Caco-2 (cell line): ENCODE results near the gene UBAP2. TPM values are rescaled to one million over a fixed set of nuclear protein-coding genes. Genes with fewer than 3 reads are reported as not detected.

ENCODE experiments used
- BruUV-seq: library from RNA; stranded (reverse); fragments of 400-500 nt; replicated peaks from 2 replicates; lab custom pipeline; 2021; lab: Mats Ljungman, UMichigan
- CTCF ChIA-PET: fragments of 300-600 bp; sonication (Branson Sonifier 250); formaldehyde crosslinking; loops from one replicate; lab custom pipeline; 2022; ENCODE audit warnings: antibody characterized with exemption; lab: Charles Lee
- POLR2A ChIA-PET: fragments of 300-600 bp; sonication (Branson Sonifier 250); formaldehyde crosslinking; loops from one replicate; lab custom pipeline; 2022; ENCODE audit warnings: antibody characterized with exemption; lab: Charles Lee
- DNase-seq, 2 experiments: peaks; one replicate each; pipeline versions ENCODE4 v3.0.0 to v3.0.0-alpha.2; 2020 to 2022
- H3K27me3 ChIP-seq: replicated peaks from 2 replicates; pipeline ENCODE4 v1.6.0; 2011; ENCODE audit warnings: low read length; ENCODE audit not compliant: control insufficient read depth, insufficient read depth
- H3K36me3 ChIP-seq: 2 replicates; pipeline ENCODE4 v1.5.1; 2011; ENCODE audit warnings: low read length; ENCODE audit not compliant: control insufficient read depth, insufficient read depth
- H3K4me1 ChIP-seq: fragments of 250-450 bp; sonication (Bioruptor Pico); 2 replicates; pipeline ENCODE4 v1.5.1; 2020; ENCODE audit warnings: mild to moderate bottlenecking
- H3K4me3 ChIP-seq: 2 replicates; pipeline ENCODE4 v1.5.1; 2011; ENCODE audit warnings: low read depth, mild to moderate bottlenecking, control low read depth, low read length
- H3K9me3 ChIP-seq: fragments of 250-450 bp; sonication (Bioruptor Pico); 2 replicates; pipeline ENCODE4 v1.5.1; 2020; ENCODE audit warnings: mild to moderate bottlenecking, moderate library complexity
- H3K27ac Mint-ChIP-seq: one replicate; pipeline ENCODE4 v1.8.0; 2022; ENCODE audit warnings: mixed read lengths; ENCODE audit not compliant: unreplicated experiment
- H3K27me3 Mint-ChIP-seq: one replicate; pipeline ENCODE4 v1.8.0; 2022; ENCODE audit warnings: mixed read lengths; ENCODE audit not compliant: insufficient read depth, unreplicated experiment
- H3K36me3 Mint-ChIP-seq: one replicate; pipeline ENCODE4 v1.8.0; 2022; ENCODE audit warnings: mild to moderate bottlenecking, mixed read lengths; ENCODE audit not compliant: insufficient read depth, unreplicated experiment
- H3K4me1 Mint-ChIP-seq: one replicate; pipeline ENCODE4 v1.8.0; 2022; ENCODE audit warnings: low read depth, mixed read lengths; ENCODE audit not compliant: unreplicated experiment
- H3K4me3 Mint-ChIP-seq: one replicate; pipeline ENCODE4 v1.8.0; 2022; ENCODE audit warnings: mild to moderate bottlenecking, moderate library complexity, mixed read lengths; ENCODE audit not compliant: unreplicated experiment
- H3K9me3 Mint-ChIP-seq: one replicate; pipeline ENCODE4 v1.8.0; 2022; ENCODE audit warnings: mixed read lengths; ENCODE audit not compliant: unreplicated experiment
- CTCF ChIP-seq, 2 experiments: fragments of 200-600 bp in 1 of 2; IDR thresholded peaks; 1 replicate in 1 of 2; 2 replicates in 1 of 2; pipeline versions ENCODE4 v1.5.1 to v1.8.0; 2011 to 2022; ENCODE audit warnings: antibody characterized with exemption in 1 of 2, control low read depth in 1 of 2, inconsistent platforms in 1 of 2, low read depth in 1 of 2, low read length in 1 of 2, mild to moderate bottlenecking in 1 of 2, moderate library complexity in 1 of 2; ENCODE audit not compliant: insufficient read depth in 1 of 2, severe bottlenecking in 1 of 2, unreplicated experiment in 1 of 2
- intact Hi-C: fragments of 100-400 bp; cut with micrococcal nuclease; formaldehyde crosslinking; loops from one replicate; pipeline ENCODE4 v1.10.0; 2022; ENCODE audit not compliant: unreplicated experiment
- total RNA-seq: library from RNA; stranded (reverse); gene quantifications from 2 replicates; pipeline ENCODE4 v1.2.3, GENCODE V29; 2022

Gene UBAP2
- total RNA-seq, 1 experiment from 2014 or later: 87.5 TPM

- intact Hi-C loops: no loop called here
- no peak for DNase-seq
- Histone ChIP-seq H3K27me3 (no peaks in the 10 kb centered on the region), H3K4me3 (no peak overlapping the region), H3K4me1 (no peaks in the 10 kb centered on the region), H3K9me3 (no peaks in the 10 kb centered on the region), H3K36me3 (no peaks in the 10 kb centered on the region)
- ChIA-PET POLR2A (no interaction called here), CTCF (no interaction called here)
- Mint-ChIP-seq H3K9me3 (no peaks in the 10 kb centered on the region), H3K36me3 (peaks cover 57% of the 10 kb centered on the region), H3K4me3 (no peak overlapping the region), H3K4me1 (no peaks in the 10 kb centered on the region), H3K27ac (no peak overlapping the region), H3K27me3 (no peaks in the 10 kb centered on the region)
- no peak for TF ChIP-seq CTCF (IDR thresholded peaks at IDR 0.05; ENCODE audit: insufficient read depth in 1 of 2, low read depth in 1 of 2, low read length in 1 of 2, severe bottlenecking in 1 of 2, unreplicated experiment in 1 of 2)
- no TSS peak for BruUV-seq
These were observed 145.4 kb downstream of the UBAP2 start for GRCh38 chr9:33903157-33903780.

- intact Hi-C loops: no loop called here
- BruUV-seq: no TSS peak
- H3K4me3 Mint-ChIP-seq: no peak overlapping the region
- no peaks in the 10 kb centered on the region for H3K9me3 ChIP-seq
- H3K9me3 Mint-ChIP-seq: no peaks in the 10 kb centered on the region
- H3K27me3 ChIP-seq: no peaks in the 10 kb centered on the region
- H3K4me3 ChIP-seq: no peak overlapping the region
- H3K36me3 Mint-ChIP-seq: peaks cover 12% of the 10 kb centered on the region
- no peak for TF ChIP-seq CTCF (IDR thresholded peaks at IDR 0.05; ENCODE audit: insufficient read depth in 1 of 2, low read depth in 1 of 2, low read length in 1 of 2, severe bottlenecking in 1 of 2, unreplicated experiment in 1 of 2)
- H3K27ac Mint-ChIP-seq: no peak overlapping the region
- no peaks in the 10 kb centered on the region for H3K4me1 ChIP-seq
- DNase-seq: no peak
- H3K27me3 Mint-ChIP-seq: no peaks in the 10 kb centered on the region
- H3K4me1 Mint-ChIP-seq: no peaks in the 10 kb centered on the region
- POLR2A ChIA-PET: no interaction called here
- no peaks in the 10 kb centered on the region for H3K36me3 ChIP-seq
- CTCF ChIA-PET: no interaction called here
These were observed 154.4 kb downstream of the UBAP2 start for GRCh38 chr9:33894316-33894715.

GRCh38 chr9:33893861-33894260 is 154.8 kb downstream of the UBAP2 start:
- DNase-seq: no peak
- Mint-ChIP-seq H3K4me3 (no peak overlapping the region), H3K36me3 (peaks cover 10% of the 10 kb centered on the region), H3K27me3 (no peaks in the 10 kb centered on the region), H3K27ac (no peak overlapping the region), H3K4me1 (no peaks in the 10 kb centered on the region), H3K9me3 (no peaks in the 10 kb centered on the region)
- Histone ChIP-seq H3K9me3 (no peaks in the 10 kb centered on the region), H3K36me3 (no peaks in the 10 kb centered on the region), H3K27me3 (no peaks in the 10 kb centered on the region), H3K4me3 (no peak overlapping the region), H3K4me1 (no peaks in the 10 kb centered on the region)
- intact Hi-C loops: no loop called here
- ChIA-PET POLR2A (no interaction called here), CTCF (no interaction called here)
- TF ChIP-seq CTCF (IDR thresholded peaks at IDR 0.05; ENCODE audit: insufficient read depth in 1 of 2, low read depth in 1 of 2, low read length in 1 of 2, severe bottlenecking in 1 of 2, unreplicated experiment in 1 of 2): no peak
- BruUV-seq: no TSS peak
